PC-9 (cell line): ENCODE results near the gene SLC26A2. TPM values are rescaled to one million over a fixed set of nuclear protein-coding genes. Genes with fewer than 3 reads are reported as not detected.

Experiments used
- BruUV-seq: library from RNA; stranded (reverse); fragments of 400-500 nt; replicated peaks from 2 replicates; lab custom pipeline; 2021; lab: Mats Ljungman, UMichigan
- CTCF ChIA-PET: fragments of 300-600 bp; sonication (Branson Sonifier 250); formaldehyde crosslinking; loops from one replicate; lab custom pipeline; 2022; ENCODE audit warnings: antibody characterized with exemption; lab: Charles Lee
- POLR2A ChIA-PET: fragments of 300-600 bp; sonication (Branson Sonifier 250); formaldehyde crosslinking; loops from one replicate; lab custom pipeline; 2022; ENCODE audit warnings: antibody characterized with exemption; ENCODE audit not compliant: unreplicated experiment; lab: Charles Lee
- DNase-seq, 2 experiments: peaks; one replicate each; pipeline versions ENCODE4 v3.0.0 to v3.0.0-alpha.2; 2015 to 2022; ENCODE audit warnings: mixed read lengths in 1 of 2
- H2AFZ ChIP-seq: fragments of 200-600 bp; sonication (generic); 2 replicates; pipeline ENCODE4 v1.8.1; 2017; ENCODE audit warnings: antibody characterized with exemption
- H3F3A ChIP-seq: fragments of 200-600 bp; sonication (generic); 2 replicates; pipeline ENCODE4 v1.8.1; 2017; ENCODE audit warnings: antibody characterized with exemption, mild to moderate bottlenecking, low read depth; ENCODE audit not compliant: insufficient read depth
- H3K27ac ChIP-seq: fragments of 200-600 bp; sonication (generic); 2 replicates; pipeline ENCODE4 v1.6.1; 2016; ENCODE audit warnings: mixed run types
- H3K27me3 ChIP-seq: fragments of 200-600 bp; sonication (generic); 2 replicates; pipeline ENCODE4 v1.6.1; 2016; ENCODE audit warnings: low read depth, mixed run types; ENCODE audit not compliant: insufficient read depth
- H3K36me3 ChIP-seq: fragments of 200-600 bp; sonication (generic); 2 replicates; pipeline ENCODE4 v1.6.1; 2016; ENCODE audit warnings: low read depth, mixed run types
- H3K4me1 ChIP-seq: fragments of 200-600 bp; sonication (generic); replicated peaks from 2 replicates; pipeline ENCODE4 v1.6.1; 2016; ENCODE audit warnings: mixed run types; ENCODE audit not compliant: insufficient read depth
- H3K4me2 ChIP-seq: fragments of 200-600 bp; sonication (generic); 2 replicates; pipeline ENCODE4 v1.6.1; 2017; ENCODE audit warnings: mixed run types
- H3K4me3 ChIP-seq: fragments of 200-600 bp; sonication (generic); 2 replicates; pipeline ENCODE4 v1.6.1; 2016; ENCODE audit warnings: mixed run types
- H3K79me2 ChIP-seq: fragments of 200-600 bp; sonication (generic); 2 replicates; pipeline ENCODE4 v1.6.1; 2017; ENCODE audit warnings: low read depth, mixed run types
- H3K9me2 ChIP-seq: fragments of 200-600 bp; sonication (generic); 2 replicates; pipeline ENCODE4 v1.8.1; 2017; ENCODE audit warnings: mild to moderate bottlenecking; ENCODE audit not compliant: insufficient read depth
- H3K9me3 ChIP-seq: fragments of 200-600 bp; sonication (generic); 2 replicates; pipeline ENCODE4 v1.8.1; 2016; ENCODE audit warnings: low read depth; ENCODE audit not compliant: insufficient read depth
- H4K20me1 ChIP-seq: fragments of 200-600 bp; sonication (generic); 2 replicates; pipeline ENCODE4 v1.8.1; 2017; ENCODE audit not compliant: insufficient read depth
- CTCF ChIP-seq: fragments of 200-600 bp; sonication (generic); conservative IDR thresholded peaks from 2 replicates; pipeline ENCODE4 v1.6.1; 2017; ENCODE audit warnings: mixed run types, antibody characterized with exemption, mild to moderate bottlenecking, moderate library complexity
- EZH2 ChIP-seq: fragments of 200-600 bp; sonication (generic); IDR thresholded peaks from 2 replicates; pipeline ENCODE4 v1.8.0; 2017; ENCODE audit warnings: antibody characterized with exemption, low read depth
- intact Hi-C: fragments of 100-400 bp; cut with micrococcal nuclease; formaldehyde crosslinking; loops from one replicate; pipeline ENCODE4 v1.10.0; 2022; ENCODE audit not compliant: unreplicated experiment
- total RNA-seq: library from RNA; stranded (reverse); gene quantifications from 2 replicates; pipeline ENCODE4 v1.2.3, GENCODE V29; 2021

The SLC26A2 gene
- total RNA-seq, 1 experiment from 2014 or later = 13.5 TPM

GRCh38 chr5:149937610-149938009, 22.9 kb upstream of the SLC26A2 start:
- POLR2A ChIA-PET = interaction anchor here (0.8 kb wide), 1 partner anchor 22 kb away, joined by 11 read pairs; no protein-coding TSS in a partner anchor
- no TSS peak for BruUV-seq
- H3K9me3 ChIP-seq = no peaks in the 10 kb centered on the region
- TF ChIP-seq CTCF (no peak), EZH2 (no peak)
- H3K79me2 ChIP-seq = no peaks in the 10 kb centered on the region
- no peaks in the 10 kb centered on the region for H3K27me3 ChIP-seq
- H3K36me3 ChIP-seq = no peaks in the 10 kb centered on the region
- H3K4me3 ChIP-seq = peak overlapping the region; percentile 1; the same call in 1 of the 2 replicates
- no peaks in the 10 kb centered on the region for H3K9me2 ChIP-seq
- no peaks in the 10 kb centered on the region for H4K20me1 ChIP-seq
- intact Hi-C loops = loop anchor here (2.0 kb wide), 3 partner anchors 51 to 331 kb away; no protein-coding TSS in a partner anchor
- DNase-seq = peak; percentile 37 to 83
- peaks cover 59% of the 10 kb centered on the region for H3K4me1 ChIP-seq
- no peak overlapping the region for H2AFZ ChIP-seq
- CTCF ChIA-PET = interaction anchor here (1.0 kb wide), 2 partner anchors 23 to 53 kb away, joined by 3 to 4 read pairs; partner anchors contain the start of gene SLC26A2
- H3K27ac ChIP-seq = peak overlapping the region; percentile 99
- peak overlapping the region; percentile 81 for H3K4me2 ChIP-seq
- H3F3A ChIP-seq = peaks cover 44% of the 10 kb centered on the region

GRCh38 chr5:149938279-149938678, 22.3 kb upstream of the SLC26A2 start:
- intact Hi-C loops = loop anchor here (2.0 kb wide), 3 partner anchors 51 to 331 kb away; no protein-coding TSS in a partner anchor
- no peaks in the 10 kb centered on the region for H4K20me1 ChIP-seq
- peak overlapping the region; percentile 81 for H3K4me2 ChIP-seq
- peak overlapping the region; percentile 99 for H3K27ac ChIP-seq
- peak; percentile 85 to 91 for DNase-seq
- H3K79me2 ChIP-seq = no peaks in the 10 kb centered on the region
- H3K9me3 ChIP-seq = no peaks in the 10 kb centered on the region
- no peak overlapping the region for H2AFZ ChIP-seq
- no TSS peak for BruUV-seq
- ChIA-PET POLR2A (no interaction called here), CTCF (no interaction called here)
- H3F3A ChIP-seq = peaks cover 44% of the 10 kb centered on the region
- H3K27me3 ChIP-seq = no peaks in the 10 kb centered on the region
- H3K36me3 ChIP-seq = no peaks in the 10 kb centered on the region
- TF ChIP-seq CTCF (no peak), EZH2 (no peak)
- peaks cover 59% of the 10 kb centered on the region for H3K4me1 ChIP-seq
- H3K9me2 ChIP-seq = no peaks in the 10 kb centered on the region
- H3K4me3 ChIP-seq = peak overlapping the region; percentile 1; the same call in 1 of the 2 replicates

- intact Hi-C loops = loop anchor here (1.0 to 2.0 kb wide), 5 partner anchors 21 to 332 kb away; partner anchors contain the start of gene SLC26A2
- ChIA-PET POLR2A (interaction anchor here (0.6 to 1.3 kb wide), 4 partner anchors 19 to 51 kb away, joined by 3 to 15 read pairs (median 6); partner anchors contain the start of gene SLC26A2), CTCF (interaction anchor here (0.8 to 1.4 kb wide), 3 partner anchors 21 to 100 kb away, joined by 4 to 5 read pairs (median 4); no protein-coding TSS in a partner anchor)
- Histone ChIP-seq H3K9me2 (no peaks in the 10 kb centered on the region), H3K4me1 (peaks cover 59% of the 10 kb centered on the region), H3K4me3 (peak overlapping the region; percentile 38; the same call in 1 of the 2 replicates), H3K27me3 (no peaks in the 10 kb centered on the region), H3K4me2 (peak overlapping the region; percentile 81), H3K36me3 (no peaks in the 10 kb centered on the region), H3K27ac (peak overlapping the region; percentile 99), H2AFZ (no peak overlapping the region), H4K20me1 (no peaks in the 10 kb centered on the region), H3F3A (peaks cover 44% of the 10 kb centered on the region), H3K9me3 (no peaks in the 10 kb centered on the region), H3K79me2 (no peaks in the 10 kb centered on the region)
- BruUV-seq = no TSS peak
- TF ChIP-seq EZH2 (no peak), CTCF (no peak)
- peak; percentile 90 to 98 for DNase-seq
Measured at GRCh38 chr5:149938791-149939358, 21.7 kb upstream of the SLC26A2 start.
